OCI-LY3 (cell line): Measurements from ENCODE around the gene BCKDHB.

ENCODE experiments used
- CTCF ChIP-seq: fragments of 200-600, 300-600 bp; sonication (generic); IDR thresholded peaks from 2 replicates; pipeline ENCODE4 v1.5.1; 2014; ENCODE audit warnings: antibody characterized with exemption, low read length, low read depth
- EZH2phosphoT487 ChIP-seq: fragments of 200-600 bp; shearing (Covaris generic); IDR thresholded peaks from 2 replicates; pipeline ENCODE4 v1.6.1; 2018; ENCODE audit warnings: antibody characterized with exemption, mixed run types, low read depth

DNA sequence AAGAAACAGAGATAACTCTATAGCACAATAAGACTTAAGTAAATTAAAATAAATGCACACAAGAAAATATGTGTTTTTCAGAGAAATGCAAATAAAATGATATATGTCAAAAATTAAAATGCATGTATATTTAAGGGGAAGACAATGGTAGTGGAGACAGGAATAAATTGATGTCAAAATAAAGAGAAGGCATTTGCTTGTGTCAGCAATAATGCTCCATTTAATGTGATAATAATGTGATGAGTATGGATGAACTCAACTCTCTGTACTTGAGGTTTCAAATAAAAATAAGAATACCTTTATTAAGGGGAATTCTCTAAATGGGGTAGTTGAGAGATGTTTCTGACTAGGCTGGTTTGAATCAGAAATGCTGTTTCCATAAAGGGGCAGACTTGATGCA is 45.7 kb upstream of the BCKDHB start:
- TF ChIP-seq CTCF (no peak), EZH2phosphoT487 (no peak)
